HCT116 (cell line): Measurements from ENCODE around the gene SLC22A13. TPM values are rescaled to one million over a fixed set of nuclear protein-coding genes. Genes with fewer than 3 reads are reported as not detected.

Experiments
- ATAC-seq: fragments of 200-7000 bp; cut with Tn5 transposase; 2 replicates; pipeline ENCODE4 v1.9.1; 2020; ENCODE audit warnings: mild to moderate bottlenecking, moderate library complexity
- BruUV-seq: library from RNA; stranded (reverse); fragments of 400-500 nt; replicated peaks from 2 replicates; lab custom pipeline; 2021; lab: Mats Ljungman, UMichigan
- CTCF ChIA-PET: fragments of 300-600 bp; sonication (Branson Sonifier 250); formaldehyde crosslinking; loops from one replicate; lab custom pipeline; 2021; ENCODE audit warnings: antibody characterized with exemption; lab: Charles Lee
- POLR2A ChIA-PET: fragments of 300-600, 350-600 bp; sonication (Branson Sonifier 250); formaldehyde crosslinking; loops from one replicate; lab custom pipeline; 2021; ENCODE audit warnings: antibody characterized with exemption; lab: Charles Lee
- RAD21 ChIA-PET, 2 experiments: fragments of 300-600 bp; sonication (Branson Sonifier 250); formaldehyde crosslinking; loops; one replicate each; lab custom pipeline; 2023; ENCODE audit warnings: low total read pairs in 2 of 2; ENCODE audit not compliant: uncharacterized antibody in 2 of 2, unreplicated experiment in 2 of 2, low non-redundant PET in 1 of 2; lab: Charles Lee
- DNase-seq: peaks from one replicate; pipeline ENCODE4 v3.0.0-alpha.2; 2010; ENCODE audit warnings: low read depth, low spot score
- H2AFZ ChIP-seq: fragments of 200-600 bp; shearing (Covaris generic), sonication (generic); 2 replicates; pipeline ENCODE4 v1.6.1; 2017; ENCODE audit warnings: low read depth, mixed run types, mixed read lengths, antibody characterized with exemption, low read length; ENCODE audit not compliant: poor library complexity, severe bottlenecking
- H3K27ac ChIP-seq: 2 replicates; pipeline ENCODE4 v1.5.1; 2012; ENCODE audit warnings: low read depth, low read length
- H3K27me3 ChIP-seq: fragments of 200-600 bp; sonication (generic); 2 replicates; pipeline ENCODE4 v1.6.1; 2016; ENCODE audit warnings: mixed run types, low read length, mixed read lengths; ENCODE audit not compliant: insufficient read depth
- H3K36me3 ChIP-seq, 2 experiments: fragments of 200-500 bp in 1 of 2; fragments of 200-600 bp in 1 of 2; sonication (Bioruptor generic) in 1 of 2; sonication (generic) in 1 of 2; 2 replicates each; pipeline versions ENCODE4 v1.5.1 to v1.6.1; 2014 to 2016; ENCODE audit warnings: low read length in 2 of 2, inconsistent platforms in 1 of 2, mixed read lengths in 1 of 2, mixed run types in 1 of 2; ENCODE audit not compliant: insufficient read depth in 2 of 2, control insufficient read depth in 1 of 2
- H3K4me1 ChIP-seq, 2 experiments: fragments of 200-600 bp in 1 of 2; sonication (generic) in 1 of 2; 2 replicates each; pipeline versions ENCODE4 v1.5.1 to v1.6.1; 2012 to 2017; ENCODE audit warnings: low read length in 2 of 2, inconsistent platforms in 1 of 2, mild to moderate bottlenecking in 1 of 2, mixed read lengths in 1 of 2, mixed run types in 1 of 2, moderate library complexity in 1 of 2; ENCODE audit not compliant: insufficient read depth in 2 of 2, control insufficient read depth in 1 of 2
- H3K4me2 ChIP-seq: fragments of 200-600 bp; sonication (generic); 2 replicates; pipeline ENCODE4 v1.6.1; 2017; ENCODE audit warnings: mixed run types, low read length, mixed read lengths
- H3K4me3 ChIP-seq, 2 experiments: fragments of 200-600 bp in 1 of 2; sonication (generic) in 1 of 2; replicated peaks in 1 of 2; 2 replicates each; pipeline ENCODE4 v1.5.1; 2011 to 2016; ENCODE audit warnings: low read length in 2 of 2, control low read depth in 1 of 2, low read depth in 1 of 2, mild to moderate bottlenecking in 1 of 2, mixed read lengths in 1 of 2, mixed run types in 1 of 2
- H3K79me2 ChIP-seq: fragments of 200-600 bp; sonication (generic); 2 replicates; pipeline ENCODE4 v1.6.1; 2017; ENCODE audit warnings: mild to moderate bottlenecking, mixed run types, low read length, moderate library complexity, mixed read lengths; ENCODE audit not compliant: insufficient read depth
- H3K9ac ChIP-seq: fragments of 200-600 bp; sonication (generic); 2 replicates; pipeline ENCODE4 v1.6.1; 2016; ENCODE audit warnings: low read length, mixed read lengths
- H3K9me2 ChIP-seq: fragments of 200-600 bp; sonication (generic), shearing (Covaris generic); 2 replicates; pipeline ENCODE4 v1.6.1; 2017; ENCODE audit warnings: mixed run types, mild to moderate bottlenecking, moderate library complexity; ENCODE audit not compliant: insufficient read depth
- H3K9me3 ChIP-seq, 2 experiments: fragments of 200-500 bp in 1 of 2; fragments of 200-600 bp in 1 of 2; sonication (Bioruptor generic) in 1 of 2; sonication (generic) in 1 of 2; 2 replicates each; pipeline ENCODE4 v1.6.1; 2014 to 2017; ENCODE audit warnings: low read length in 2 of 2, mixed read lengths in 2 of 2, inconsistent platforms in 1 of 2, low read depth in 1 of 2, mild to moderate bottlenecking in 1 of 2, mixed run types in 1 of 2, moderate library complexity in 1 of 2; ENCODE audit not compliant: control insufficient read depth in 1 of 2, insufficient read depth in 1 of 2
- H4K20me1 ChIP-seq: fragments of 200-600 bp; sonication (generic), shearing (Covaris generic); 2 replicates; pipeline ENCODE4 v1.6.1; 2017; ENCODE audit warnings: mixed run types, mild to moderate bottlenecking, moderate library complexity; ENCODE audit not compliant: insufficient read depth
- FOSL1 ChIP-seq: IDR thresholded peaks from 2 replicates; pipeline ENCODE4 v1.6.1; 2012; ENCODE audit warnings: low read depth
- POLR2A ChIP-seq: IDR thresholded peaks from 2 replicates; pipeline ENCODE4 v1.7.0; 2011; ENCODE audit warnings: borderline replicate concordance; ENCODE audit not compliant: insufficient read depth, insufficient read length; ENCODE audit errors: extremely low read depth
- SIN3A ChIP-seq: IDR thresholded peaks from 2 replicates; pipeline ENCODE4 v1.6.1; 2012; ENCODE audit warnings: low read depth
- SP1 ChIP-seq: IDR thresholded peaks from 2 replicates; pipeline ENCODE4 v1.6.1; 2012; ENCODE audit warnings: low read depth
- TCF7L2 ChIP-seq: IDR thresholded peaks from 2 replicates; pipeline ENCODE4 v1.7.0; 2011; ENCODE audit warnings: borderline replicate concordance, inconsistent platforms; ENCODE audit not compliant: insufficient read depth, insufficient read length; ENCODE audit errors: extremely low read depth
- YY1 ChIP-seq: IDR thresholded peaks from 2 replicates; pipeline ENCODE4 v1.6.1; 2011; ENCODE audit warnings: low read length, low read depth, moderate library complexity, mild to moderate bottlenecking; ENCODE audit not compliant: insufficient replicate concordance; ENCODE audit errors: extremely low read depth
- intact Hi-C: fragments of 100-400 bp; cut with micrococcal nuclease; formaldehyde crosslinking; loops from 2 replicates; pipeline ENCODE4 v1.10.0; 2022
- total RNA-seq: library from RNA; stranded (reverse); gene quantifications from one replicate; pipeline ENCODE4 v1.2.1, GENCODE V29; 2021; ENCODE audit not compliant: unreplicated experiment
- TF ChIP-seq, protein P1 (sequence below): IDR thresholded peaks from 2 replicates; pipeline ENCODE4 v1.6.1; 2012; ENCODE audit warnings: low read depth
- TF ChIP-seq, protein P2 (sequence below): IDR thresholded peaks from 2 replicates; pipeline ENCODE4 v1.6.1; 2011; ENCODE audit warnings: mild to moderate bottlenecking, low read length, moderate library complexity; ENCODE audit not compliant: insufficient replicate concordance; ENCODE audit errors: extremely low read depth

Gene SLC22A13
- total RNA-seq, 1 experiment from 2014 or later: 0.47 TPM

DNA sequence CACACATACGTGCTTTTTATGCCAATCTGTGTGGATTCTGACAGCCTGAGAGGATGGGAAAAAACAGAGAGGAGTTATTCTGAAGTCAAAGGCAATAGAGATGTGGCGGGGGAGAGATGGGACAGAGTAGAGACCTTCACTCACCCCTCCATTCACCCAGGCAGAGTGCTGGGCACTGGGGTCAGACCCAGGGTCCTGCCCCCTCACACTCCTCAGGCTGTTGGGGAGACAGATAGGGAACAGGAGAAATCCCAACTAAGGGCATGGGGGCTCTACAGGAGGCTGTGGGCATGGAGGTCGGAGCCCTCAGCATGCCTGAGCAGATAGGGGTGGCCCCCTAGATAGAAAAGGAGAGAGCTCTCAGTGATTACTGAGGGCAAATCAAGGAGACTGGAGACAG is 46.7 kb downstream of the SLC22A13 start:
- CTCF ChIA-PET: no interaction called here
- TF ChIP-seq, protein P1, sequence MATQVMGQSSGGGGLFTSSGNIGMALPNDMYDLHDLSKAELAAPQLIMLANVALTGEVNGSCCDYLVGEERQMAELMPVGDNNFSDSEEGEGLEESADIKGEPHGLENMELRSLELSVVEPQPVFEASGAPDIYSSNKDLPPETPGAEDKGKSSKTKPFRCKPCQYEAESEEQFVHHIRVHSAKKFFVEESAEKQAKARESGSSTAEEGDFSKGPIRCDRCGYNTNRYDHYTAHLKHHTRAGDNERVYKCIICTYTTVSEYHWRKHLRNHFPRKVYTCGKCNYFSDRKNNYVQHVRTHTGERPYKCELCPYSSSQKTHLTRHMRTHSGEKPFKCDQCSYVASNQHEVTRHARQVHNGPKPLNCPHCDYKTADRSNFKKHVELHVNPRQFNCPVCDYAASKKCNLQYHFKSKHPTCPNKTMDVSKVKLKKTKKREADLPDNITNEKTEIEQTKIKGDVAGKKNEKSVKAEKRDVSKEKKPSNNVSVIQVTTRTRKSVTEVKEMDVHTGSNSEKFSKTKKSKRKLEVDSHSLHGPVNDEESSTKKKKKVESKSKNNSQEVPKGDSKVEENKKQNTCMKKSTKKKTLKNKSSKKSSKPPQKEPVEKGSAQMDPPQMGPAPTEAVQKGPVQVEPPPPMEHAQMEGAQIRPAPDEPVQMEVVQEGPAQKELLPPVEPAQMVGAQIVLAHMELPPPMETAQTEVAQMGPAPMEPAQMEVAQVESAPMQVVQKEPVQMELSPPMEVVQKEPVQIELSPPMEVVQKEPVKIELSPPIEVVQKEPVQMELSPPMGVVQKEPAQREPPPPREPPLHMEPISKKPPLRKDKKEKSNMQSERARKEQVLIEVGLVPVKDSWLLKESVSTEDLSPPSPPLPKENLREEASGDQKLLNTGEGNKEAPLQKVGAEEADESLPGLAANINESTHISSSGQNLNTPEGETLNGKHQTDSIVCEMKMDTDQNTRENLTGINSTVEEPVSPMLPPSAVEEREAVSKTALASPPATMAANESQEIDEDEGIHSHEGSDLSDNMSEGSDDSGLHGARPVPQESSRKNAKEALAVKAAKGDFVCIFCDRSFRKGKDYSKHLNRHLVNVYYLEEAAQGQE: no peak
- TF ChIP-seq FOSL1 (no peak), YY1 (no peak), SP1 (no peak), POLR2A (no peak), SIN3A (no peak), TCF7L2 (no peak)
- TF ChIP-seq, protein P2, sequence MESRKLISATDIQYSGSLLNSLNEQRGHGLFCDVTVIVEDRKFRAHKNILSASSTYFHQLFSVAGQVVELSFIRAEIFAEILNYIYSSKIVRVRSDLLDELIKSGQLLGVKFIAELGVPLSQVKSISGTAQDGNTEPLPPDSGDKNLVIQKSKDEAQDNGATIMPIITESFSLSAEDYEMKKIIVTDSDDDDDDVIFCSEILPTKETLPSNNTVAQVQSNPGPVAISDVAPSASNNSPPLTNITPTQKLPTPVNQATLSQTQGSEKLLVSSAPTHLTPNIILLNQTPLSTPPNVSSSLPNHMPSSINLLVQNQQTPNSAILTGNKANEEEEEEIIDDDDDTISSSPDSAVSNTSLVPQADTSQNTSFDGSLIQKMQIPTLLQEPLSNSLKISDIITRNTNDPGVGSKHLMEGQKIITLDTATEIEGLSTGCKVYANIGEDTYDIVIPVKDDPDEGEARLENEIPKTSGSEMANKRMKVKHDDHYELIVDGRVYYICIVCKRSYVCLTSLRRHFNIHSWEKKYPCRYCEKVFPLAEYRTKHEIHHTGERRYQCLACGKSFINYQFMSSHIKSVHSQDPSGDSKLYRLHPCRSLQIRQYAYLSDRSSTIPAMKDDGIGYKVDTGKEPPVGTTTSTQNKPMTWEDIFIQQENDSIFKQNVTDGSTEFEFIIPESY: no peak
- TF ChIP-seq, all 23 proteins: peak for 0
- Histone ChIP-seq H4K20me1 (no peaks in the 10 kb centered on the region), H3K4me3 (no peak overlapping the region), H3K4me2 (no peak overlapping the region), H3K79me2 (no peaks in the 10 kb centered on the region), H3K27me3 (no peaks in the 10 kb centered on the region), H2AFZ (no peak overlapping the region), H3K4me1 (no peaks in the 10 kb centered on the region), H3K36me3 (no peaks in the 10 kb centered on the region), H3K9me3 (no peaks in the 10 kb centered on the region), H3K9me2 (no peaks in the 10 kb centered on the region), H3K27ac (no peak overlapping the region), H3K9ac (no peak overlapping the region)
- ChIA-PET RAD21 (no interaction called here), POLR2A (no interaction called here)
- intact Hi-C loops: no loop called here
- DNase-seq (no peak), ATAC-seq (no peak)
- no TSS peak for BruUV-seq
